HEK293T (cell line): ENCODE data around the gene UBE2R2.

Experiments
- BHLHE40 ChIP-seq: fragments of 450-650 bp; IDR thresholded peaks from 2 replicates; pipeline ENCODE4 v1.6.1; 2016; ENCODE audit warnings: mild to moderate bottlenecking, moderate library complexity, borderline replicate concordance
- CTBP1 ChIP-seq: fragments of 450-650 bp; IDR thresholded peaks from 2 replicates; pipeline ENCODE4 v1.6.1; 2016; ENCODE audit warnings: borderline replicate concordance
- FOXA1 ChIP-seq: fragments of 450-650 bp; IDR thresholded peaks from 2 replicates; pipeline ENCODE4 v1.6.1; 2016; ENCODE audit warnings: mild to moderate bottlenecking
- HDGF ChIP-seq: fragments of 450-650 bp; IDR thresholded peaks from 2 replicates; pipeline ENCODE4 v1.6.1; 2017; ENCODE audit warnings: antibody characterized with exemption, borderline replicate concordance
- NFRKB ChIP-seq: fragments of 450-650 bp; IDR thresholded peaks from 2 replicates; pipeline ENCODE4 v1.6.1; 2016; ENCODE audit warnings: mild to moderate bottlenecking, moderate library complexity
- SP1 ChIP-seq: fragments of 450-650 bp; IDR thresholded peaks from 2 replicates; pipeline ENCODE4 v1.6.1; 2017
- SUZ12 ChIP-seq: fragments of 450-650 bp; IDR thresholded peaks from 2 replicates; pipeline ENCODE4 v1.6.1; 2016; ENCODE audit warnings: mild to moderate bottlenecking
- TARDBP ChIP-seq: fragments of 450-650 bp; IDR thresholded peaks from 2 replicates; pipeline ENCODE4 v1.6.1; 2016
- ZNF384 ChIP-seq: fragments of 450-650 bp; IDR thresholded peaks from 2 replicates; pipeline ENCODE4 v1.6.1; 2016
- TF ChIP-seq, protein P1 (sequence below): fragments of 450-650 bp; IDR thresholded peaks from 2 replicates; pipeline ENCODE4 v1.6.1; 2016

DNA sequence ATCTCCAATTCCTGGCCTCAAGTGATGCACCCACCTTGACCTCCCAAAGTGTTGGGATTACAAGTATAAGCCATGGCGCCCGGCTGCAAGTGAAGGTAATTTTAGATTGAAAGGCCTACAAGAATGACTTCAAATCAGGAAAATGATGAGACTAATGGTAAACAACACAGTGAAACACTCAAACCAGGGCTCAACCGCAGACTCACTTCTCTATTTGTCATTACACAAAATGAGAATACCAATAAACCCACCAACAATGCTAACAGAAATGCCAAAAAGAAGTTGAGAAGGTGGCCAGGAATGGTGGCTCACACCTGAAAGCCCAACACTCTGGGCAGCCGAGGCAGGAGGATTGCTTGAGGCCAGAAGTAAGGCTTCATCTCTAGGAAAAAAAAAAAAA is 139.6 kb downstream of the UBE2R2 start:
- TF ChIP-seq CTBP1, result no peak
- TF ChIP-seq SUZ12, result no peak
- TF ChIP-seq HDGF, result no peak
- no peak for TF ChIP-seq NFRKB
- TF ChIP-seq BHLHE40, result no peak
- TF ChIP-seq, protein P1, sequence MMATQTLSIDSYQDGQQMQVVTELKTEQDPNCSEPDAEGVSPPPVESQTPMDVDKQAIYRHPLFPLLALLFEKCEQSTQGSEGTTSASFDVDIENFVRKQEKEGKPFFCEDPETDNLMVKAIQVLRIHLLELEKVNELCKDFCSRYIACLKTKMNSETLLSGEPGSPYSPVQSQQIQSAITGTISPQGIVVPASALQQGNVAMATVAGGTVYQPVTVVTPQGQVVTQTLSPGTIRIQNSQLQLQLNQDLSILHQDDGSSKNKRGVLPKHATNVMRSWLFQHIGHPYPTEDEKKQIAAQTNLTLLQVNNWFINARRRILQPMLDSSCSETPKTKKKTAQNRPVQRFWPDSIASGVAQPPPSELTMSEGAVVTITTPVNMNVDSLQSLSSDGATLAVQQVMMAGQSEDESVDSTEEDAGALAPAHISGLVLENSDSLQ, result no peak
- TF ChIP-seq FOXA1, result no peak
- TF ChIP-seq SP1, result no peak
- no peak for TF ChIP-seq TARDBP
- no peak for TF ChIP-seq ZNF384
